Endothelial cell of umbilical vein (primary cell): ENCODE measurements around the gene ADARB1. TPM values are rescaled to one million over a fixed set of nuclear protein-coding genes. Genes with fewer than 3 reads are reported as not detected.

Experiments used
- BruUV-seq: library from RNA; stranded (reverse); fragments of 400-500 nt; replicated peaks from 2 replicates; lab custom pipeline; 2021; lab: Mats Ljungman, UMichigan
- CTCF ChIA-PET: fragments of 300-600, 350-600 bp; sonication (Branson Sonifier 250); formaldehyde crosslinking; loops from one replicate; lab custom pipeline; 2021; ENCODE audit warnings: antibody characterized with exemption, inconsistent platforms; lab: Charles Lee
- POLR2A ChIA-PET: fragments of 300-600, 350-600 bp; sonication (Branson Sonifier 250); formaldehyde crosslinking; loops from one replicate; lab custom pipeline; 2021; ENCODE audit warnings: antibody characterized with exemption, inconsistent platforms; lab: Charles Lee
- DNase-seq: peaks from one replicate; pipeline ENCODE4 v3.0.0-alpha.2; 2011; ENCODE audit warnings: low read depth, low spot score
- FAIRE-seq: peaks from 2 replicates; lab custom pipeline; 2011; peaks lifted over from hg19 to GRCh38; lab: Jason Lieb, UNC
- H2AFZ ChIP-seq: 2 replicates; pipeline ENCODE4 v1.6.0; 2012; ENCODE audit warnings: low read depth, low read length, control low read depth, inconsistent platforms
- H3K27ac ChIP-seq: 2 replicates; pipeline ENCODE4 v1.5.1; 2011; ENCODE audit warnings: low read depth, mild to moderate bottlenecking, control low read depth, low read length, moderate library complexity; ENCODE audit not compliant: insufficient read depth
- H3K27me3 ChIP-seq, 2 experiments: 2 replicates each; pipeline versions ENCODE4 v1.6.0 to v1.6.1; 2011; ENCODE audit warnings: low read length in 2 of 2, mixed read lengths in 1 of 2; ENCODE audit not compliant: control insufficient read depth in 2 of 2, insufficient read depth in 2 of 2
- H3K36me3 ChIP-seq, 2 experiments: 2 replicates in 1 of 2; 3 replicates in 1 of 2; pipeline ENCODE4 v1.5.1; 2011; ENCODE audit warnings: low read length in 2 of 2, mild to moderate bottlenecking in 1 of 2, moderate library complexity in 1 of 2; ENCODE audit not compliant: control insufficient read depth in 2 of 2, insufficient read depth in 2 of 2; ENCODE audit errors: extremely low read depth in 1 of 2
- H3K4me1 ChIP-seq: 3 replicates; pipeline ENCODE4 v1.5.1; 2011; ENCODE audit warnings: mild to moderate bottlenecking, low read length; ENCODE audit not compliant: control insufficient read depth, insufficient read depth; ENCODE audit errors: extremely low read depth
- H3K4me2 ChIP-seq: 2 replicates; pipeline ENCODE4 v1.6.1; 2011; ENCODE audit warnings: low read length, control low read depth, mixed read lengths; ENCODE audit not compliant: insufficient read depth
- H3K4me3 ChIP-seq, 3 experiments: fragments of 200-600 bp in 1 of 3; sonication (generic), shearing (Covaris generic) in 1 of 3; replicated peaks in 1 of 3; 2 replicates each; pipeline ENCODE4 v1.5.1; 2011 to 2016; ENCODE audit warnings: control low read depth in 3 of 3, low read length in 3 of 3, mild to moderate bottlenecking in 2 of 3, inconsistent platforms in 1 of 3, low read depth in 1 of 3, moderate library complexity in 1 of 3; ENCODE audit not compliant: insufficient read depth in 1 of 3
- H3K79me2 ChIP-seq: 2 replicates; pipeline ENCODE4 v1.6.0; 2012; ENCODE audit warnings: low read length, inconsistent platforms; ENCODE audit not compliant: control insufficient read depth, insufficient read depth
- H3K9ac ChIP-seq: replicated peaks from 2 replicates; pipeline ENCODE3; 2011; ENCODE audit warnings: low read length, control low read depth; ENCODE audit not compliant: insufficient read depth; ENCODE audit errors: extremely low read depth
- H3K9me1 ChIP-seq: replicated peaks from 3 replicates; pipeline ENCODE4 v1.6.0; 2011; ENCODE audit warnings: mild to moderate bottlenecking, low read length; ENCODE audit not compliant: control insufficient read depth, insufficient read depth; ENCODE audit errors: extremely low read depth
- H3K9me3 ChIP-seq: replicated peaks from 2 replicates; pipeline ENCODE4 v1.5.1; 2012; ENCODE audit warnings: low read length, inconsistent platforms; ENCODE audit not compliant: control insufficient read depth, insufficient read depth
- H4K20me1 ChIP-seq: replicated peaks from 2 replicates; pipeline ENCODE3; 2011; ENCODE audit warnings: mild to moderate bottlenecking, low read length; ENCODE audit not compliant: control insufficient read depth, insufficient read depth; ENCODE audit errors: extremely low read depth
- CTCF ChIP-seq, 2 donors: IDR thresholded peaks; 1 replicate in 1 of 2; 2 replicates in 1 of 2; pipeline ENCODE4 v1.5.1; 2011; ENCODE audit warnings: low read length in 2 of 2, mild to moderate bottlenecking in 2 of 2, moderate library complexity in 2 of 2, control low read depth in 1 of 2, inconsistent platforms in 1 of 2, low read depth in 1 of 2; ENCODE audit not compliant: insufficient read depth in 1 of 2; ENCODE audit errors: extremely low read depth in 1 of 2
- EZH2 ChIP-seq: IDR thresholded peaks from 2 replicates; pipeline ENCODE4 v1.6.1; 2012; ENCODE audit warnings: borderline replicate concordance, low read depth, mild to moderate bottlenecking, moderate library complexity, low read length, inconsistent platforms; ENCODE audit not compliant: severe bottlenecking
- FOS ChIP-seq: IDR thresholded peaks from 2 replicates; pipeline ENCODE4 v1.6.1; 2011; ENCODE audit warnings: mild to moderate bottlenecking, low read length, moderate library complexity, borderline replicate concordance; ENCODE audit not compliant: insufficient read depth
- GATA2 ChIP-seq: IDR thresholded peaks from 2 replicates; pipeline ENCODE4 v1.7.0; 2011; ENCODE audit warnings: low read depth, mild to moderate bottlenecking, moderate library complexity, mixed read lengths, low read length; ENCODE audit not compliant: insufficient read length, insufficient read depth
- JUN ChIP-seq: IDR thresholded peaks from 2 replicates; pipeline ENCODE4 v1.6.1; 2011; ENCODE audit warnings: borderline replicate concordance, low read depth; ENCODE audit not compliant: insufficient read length, insufficient read depth
- MAX ChIP-seq: IDR thresholded peaks from 2 replicates; pipeline ENCODE4 v1.6.1; 2011; ENCODE audit not compliant: insufficient read depth, insufficient read length
- MYC ChIP-seq: IDR thresholded peaks from one replicate; pipeline ENCODE4 v1.6.1; 2011; ENCODE audit warnings: mild to moderate bottlenecking, low read depth, low read length
- POLR2A ChIP-seq: IDR thresholded peaks from 2 replicates; pipeline ENCODE4 v1.6.1; 2012; ENCODE audit warnings: low read depth, mild to moderate bottlenecking, control low read depth, low read length
- POLR2AphosphoS5 ChIP-seq: IDR thresholded peaks from 2 replicates; pipeline ENCODE4 v1.6.1; 2012; ENCODE audit warnings: low read depth, mild to moderate bottlenecking, control low read depth, low read length, moderate library complexity; ENCODE audit not compliant: insufficient read depth
- dilution Hi-C: fragments of 300-500 bp; cut with MboI; formaldehyde crosslinking; loops from one replicate; pipeline ENCODE4 v1.15.0; 2019; ENCODE audit warnings: low sequenced_read_pairs; ENCODE audit not compliant: extremely low pct_ligation_motif_present
- intact Hi-C: fragments of 100-400 bp; cut with micrococcal nuclease; formaldehyde crosslinking; loops from one replicate; pipeline ENCODE4 v1.10.0; 2022
- polyA plus RNA-seq, 4 experiments: library from polyadenylated mRNA; depleted of rRNA in 3 of 4; stranded (reverse) in 3 of 4; unstranded in 1 of 4; fragments of >200 nt; gene quantifications; 2 replicates each; pipeline versions ENCODE4 v1.2.1 to v1.2.3, GENCODE V29; 2011 to 2012; ENCODE audit warnings: missing spikeins in 1 of 4
- total RNA-seq: library from RNA; stranded (reverse); gene quantifications from 2 replicates; pipeline ENCODE4 v1.2.3, GENCODE V29; 2021

The ADARB1 gene
- total and polyA plus RNA-seq, 2 donors (not counting 3 experiments of a cell fraction or from before 2014, with no cell fraction given): 32.5 to 54.3 TPM

GRCh38 chr21:45076245-45076711 is 1.9 kb downstream of the ADARB1 start:
- Histone ChIP-seq H3K9ac (peak overlapping the region; percentile 77), H3K9me1 (no peaks in the 10 kb centered on the region), H3K4me3 (peak overlapping the region in 1 of 3 experiments; percentile 68), H3K4me2 (peak overlapping the region; percentile 83), H4K20me1 (no peaks in the 10 kb centered on the region), H3K27me3 (no peaks in the 10 kb centered on the region), H3K36me3 (no peaks in the 10 kb centered on the region), H3K9me3 (no peaks in the 10 kb centered on the region), H3K4me1 (peaks cover 27% of the 10 kb centered on the region), H2AFZ (no peak overlapping the region), H3K79me2 (peaks cover 42% of the 10 kb centered on the region), H3K27ac (no peak overlapping the region)
- ChIA-PET POLR2A (no interaction called here), CTCF (interaction anchor here (1.0 to 6.0 kb wide), 9 partner anchors 10 to 126 kb away, joined by 3 to 67 read pairs (median 6); no protein-coding TSS in a partner anchor)
- intact Hi-C loops (loop anchor here (2.0 kb wide), 1 partner anchor 19 kb away; no protein-coding TSS in a partner anchor), dilution Hi-C loops (no loop called here)
- no peak for DNase-seq
- TF ChIP-seq MAX (no peak), JUN (no peak), EZH2 (no peak), GATA2 (no peak), POLR2A (no peak), CTCF (IDR thresholded peaks at IDR 0.05; ENCODE audit: extremely low read depth in 1 of 2, insufficient read depth in 1 of 2, low read depth in 1 of 2, low read length in 2 of 2) (no peak), FOS (no peak), MYC (no peak), POLR2AphosphoS5 (no peak)
- peak; percentile 55 for FAIRE-seq
- TSS peak; percentile 32 for BruUV-seq
